Ovary (tissue), 9 donors: ENCODE results near the gene XRCC5. TPM values are rescaled to one million over a fixed set of nuclear protein-coding genes. Genes with fewer than 3 reads are reported as not detected.
"Not testable (repeated sequence)": the region's sequence is repeated elsewhere in the genome, so short reads cannot be mapped to it uniquely, and the experiment has no call there.

ENCODE experiments used
- DNase-seq, 5 donors: peaks; one replicate each; pipeline ENCODE4 v3.0.0-alpha.2; 2019 to 2020
- H3K27ac ChIP-seq, 2 donors: fragments of 200-600 bp; one replicate each; pipeline versions ENCODE4 v1.5.1 to v1.8.0; 2019 to 2022
- H3K27me3 ChIP-seq: fragments of 200-600 bp; one replicate; pipeline ENCODE4 v1.8.0; 2022
- H3K36me3 ChIP-seq: fragments of 200-600 bp; sonication (generic); one replicate; pipeline ENCODE4 v1.5.1; 2019
- H3K4me1 ChIP-seq: one replicate; pipeline ENCODE4 v1.8.1; 2013; ENCODE audit warnings: mild to moderate bottlenecking, moderate library complexity; ENCODE audit not compliant: insufficient read depth
- H3K4me3 ChIP-seq: fragments of 200-600 bp; sonication (generic); one replicate; pipeline ENCODE4 v1.5.1; 2017
- H3K9me3 ChIP-seq, 2 donors: fragments of 200-600 bp in 1 of 2; sonication (generic) in 1 of 2; one replicate each; pipeline versions ENCODE4 v1.5.1 to v1.8.1; 2013 to 2019; ENCODE audit warnings: mild to moderate bottlenecking in 1 of 2, moderate library complexity in 1 of 2
- CTCF ChIP-seq, 3 donors: fragments of 450-650 bp in 2 of 3; fragments of 200-600 bp in 1 of 3; IDR thresholded peaks; one replicate each; pipeline versions ENCODE4 v1.5.1 to v1.8.0; 2016 to 2022; ENCODE audit warnings: antibody characterized with exemption in 3 of 3, mild to moderate bottlenecking in 1 of 3
- EP300 ChIP-seq: sonication (generic); formaldehyde crosslinking; IDR thresholded peaks from one replicate; pipeline ENCODE4 v1.6.1; 2017; ENCODE audit warnings: antibody characterized with exemption
- POLR2A ChIP-seq: fragments of 450-650 bp; IDR thresholded peaks from one replicate; pipeline ENCODE4 v1.6.1; 2017; ENCODE audit warnings: antibody characterized with exemption, mild to moderate bottlenecking, moderate library complexity
- WGBS, 3 donors: extraction: QIAGEN DNeasy Blood & Tissue Kit in 1 of 3; methylation state at CpG; one replicate each; pipeline versions ENCODE4 v1.1.5 to v1.1.7; 2013 to 2017; 5-methylcytosine and 5-hydroxymethylcytosine counted together
- intact Hi-C, 4 donors: fragments of 100-400 bp; cut with DNase I; formaldehyde crosslinking; loops; one replicate each; pipeline versions ENCODE4 v1.11.0 to v1.15.1; 2022 to 2023
- polyA plus RNA-seq, 2 donors: library from polyadenylated mRNA; stranded (reverse); fragments of 200-250 nt in 1 of 2; fragments of 350-450 nt in 1 of 2; fragmentation: Illumina TruSeq in 1 of 2; extraction: RNeasy Lipid Tissue Mini Kit (QIAGEN cat#74804) in 1 of 2; gene quantifications; one replicate each; pipeline ENCODE4 v1.2.3, GENCODE V29; 2013 to 2014
- total RNA-seq, 7 donors: library from RNA; depleted of rRNA in 2 of 7; stranded (reverse); fragments of >200 nt in 2 of 7; fragmentation: NEBNext Ultra II Directional in 3 of 7; extraction: Animal tissue kit (Norgen Biotek cat#: 25700) in 3 of 7; gene quantifications; one replicate each; pipeline versions ENCODE4 v1.1.0 to v1.2.4, GENCODE V29; 2016 to 2023
- donor health status: DM: no; HTN: no; CAD: no; lungs with moderate emphysema.
- donor health status: DM: no; HTN: no; CAD: no.
- donor health status: Bipolar disorder and iron deficiency.
- donor health status: DM: yes; HTN: yes; CAD: no.
- donor health status: DM: no; HTN: no; CAD: no.
- donor health status: DM: yes; HTN: yes; CAD: no.

The XRCC5 gene
- total and polyA plus RNA-seq, 9 donors: 109 to 223 (median 206) TPM

- no peak for DNase-seq
- TF ChIP-seq EP300 (no peak), POLR2A (no peak), CTCF (IDR thresholded peaks at IDR 0.05) (no peak)
- Histone ChIP-seq H3K27ac (no peak overlapping the region), H3K4me3 (no peak overlapping the region), H3K27me3 (no peaks in the 10 kb centered on the region), H3K9me3 (no peaks in the 10 kb centered on the region), H3K36me3 (no peaks in the 10 kb centered on the region), H3K4me1 (no peaks in the 10 kb centered on the region)
- intact Hi-C loops: no loop called here
Measured at GRCh38 chr2:216139884-216140283, 30.7 kb downstream of the XRCC5 start.

GRCh38 chr2:216141516-216141915, 32.4 kb downstream of the XRCC5 start:
- WGBS, 3 donors: 86 to 98% (median 96%) methylated on average over 4 of the region's 4 CpGs
- H3K36me3 ChIP-seq, DNase-seq, intact Hi-C loops, H3K4me3 ChIP-seq, H3K9me3 ChIP-seq, H3K4me1 ChIP-seq, H3K27ac ChIP-seq, H3K27me3 ChIP-seq: not testable (repeated sequence)

- intact Hi-C loops: no loop called here
- 92 to 95% (median 95%) methylated on average over 1 of the region's 1 CpG for WGBS, 3 donors
- Histone ChIP-seq H3K4me1 (no peaks in the 10 kb centered on the region), H3K27ac (no peak overlapping the region), H3K4me3 (no peak overlapping the region), H3K36me3 (no peaks in the 10 kb centered on the region), H3K9me3 (no peaks in the 10 kb centered on the region), H3K27me3 (no peaks in the 10 kb centered on the region)
- TF ChIP-seq POLR2A (no peak), CTCF (IDR thresholded peaks at IDR 0.05) (no peak), EP300 (no peak)
- no peak for DNase-seq
Measured at GRCh38 chr2:216142540-216142939, 33.4 kb downstream of the XRCC5 start.

GRCh38 chr2:216144372-216144771, 35.2 kb downstream of the XRCC5 start:
- H3K9me3 ChIP-seq: no peaks in the 10 kb centered on the region
- H3K4me3 ChIP-seq: no peak overlapping the region
- no peaks in the 10 kb centered on the region for H3K27me3 ChIP-seq
- WGBS, 3 donors: 87 to 96% (median 93%) methylated on average over 1 of the region's 1 CpG
- TF ChIP-seq EP300 (no peak), POLR2A (no peak), CTCF (IDR thresholded peaks at IDR 0.05) (no peak)
- intact Hi-C loops: no loop called here
- DNase-seq: no peak
- H3K27ac ChIP-seq: no peak overlapping the region
- no peaks in the 10 kb centered on the region for H3K4me1 ChIP-seq
- no peaks in the 10 kb centered on the region for H3K36me3 ChIP-seq

GRCh38 chr2:216144857-216145256, 35.7 kb downstream of the XRCC5 start:
- intact Hi-C loops: no loop called here
- DNase-seq: no peak
- Histone ChIP-seq H3K27ac (no peak overlapping the region), H3K4me3 (no peak overlapping the region), H3K27me3 (no peaks in the 10 kb centered on the region), H3K36me3 (no peaks in the 10 kb centered on the region), H3K9me3 (no peaks in the 10 kb centered on the region), H3K4me1 (no peaks in the 10 kb centered on the region)
- 90 to 96% (median 95%) methylated on average over 4 of the region's 4 CpGs for WGBS, 3 donors
- TF ChIP-seq EP300 (no peak), CTCF (IDR thresholded peaks at IDR 0.05) (no peak), POLR2A (no peak)
